ENCODE measurements around the gene ORAI1.

- TF ChIP-seq CTCF (IDR thresholded peaks at IDR 0.05; ENCODE audit: poor library complexity): no peak
- TF ChIP-seq EZH2phosphoT487 (IDR thresholded peaks at IDR 0.05; ENCODE audit: low read depth, severe bottlenecking, unreplicated experiment): no peak
- TF ChIP-seq EZH2 (IDR thresholded peaks at IDR 0.05; ENCODE audit: borderline replicate concordance): no peak
These were observed 47.8 kb upstream of the ORAI1 start for GRCh38 chr12:121578230-121579189.

Data from hepatocyte (in vitro differentiated cells).